GM23338 (cell line): Measurements from ENCODE around the gene SPIN3. TPM values are rescaled to one million over a fixed set of nuclear protein-coding genes. Genes with fewer than 3 reads are reported as not detected.

Experiments used
- ATAC-seq: fragments of 200-7000 bp; cut with Tn5 transposase; 3 replicates; pipeline ENCODE4 v1.9.1; 2020
- DNase-seq: peaks from one replicate; pipeline ENCODE4 v3.0.0-alpha.2; 2015; ENCODE audit warnings: low spot score
- H2AFZ ChIP-seq: fragments of 200-600 bp; sonication (generic); 2 replicates; pipeline ENCODE4 v1.8.0; 2016; ENCODE audit warnings: antibody characterized with exemption, mild to moderate bottlenecking, moderate library complexity
- H3F3A ChIP-seq: fragments of 200-600 bp; sonication (generic); replicated peaks from 2 replicates; pipeline ENCODE4 v1.8.0; 2017; ENCODE audit warnings: antibody characterized with exemption, mixed run types, low read depth
- H3K27ac ChIP-seq: fragments of 200-600 bp; sonication (generic); 2 replicates; pipeline ENCODE4 v1.6.1; 2016; ENCODE audit warnings: low read depth
- H3K27me3 ChIP-seq: fragments of 200-600 bp; sonication (generic); 2 replicates; pipeline ENCODE4 v1.8.0; 2016; ENCODE audit warnings: mild to moderate bottlenecking, mixed run types, moderate library complexity; ENCODE audit not compliant: insufficient read depth
- H3K36me3 ChIP-seq: fragments of 200-600 bp; sonication (generic); 2 replicates; pipeline ENCODE4 v1.8.0; 2016; ENCODE audit warnings: mild to moderate bottlenecking; ENCODE audit not compliant: insufficient read depth
- H3K4me1 ChIP-seq: fragments of 200-600 bp; sonication (generic); 2 replicates; pipeline ENCODE4 v1.8.0; 2016; ENCODE audit warnings: mild to moderate bottlenecking, moderate library complexity; ENCODE audit not compliant: insufficient read depth
- H3K4me2 ChIP-seq: fragments of 200-600 bp; sonication (generic); 2 replicates; pipeline ENCODE4 v1.7.1; 2017; ENCODE audit warnings: mixed run types
- H3K4me3 ChIP-seq: fragments of 200-600 bp; sonication (generic); 2 replicates; pipeline ENCODE4 v1.6.1; 2016; ENCODE audit warnings: mixed run types
- H3K79me2 ChIP-seq: fragments of 200-600 bp; sonication (generic); replicated peaks from 2 replicates; pipeline ENCODE4 v1.8.0; 2017; ENCODE audit warnings: mild to moderate bottlenecking; ENCODE audit not compliant: insufficient read depth
- H3K9me2 ChIP-seq: fragments of 200-600 bp; sonication (generic); 2 replicates; pipeline ENCODE4 v1.8.0; 2017; ENCODE audit not compliant: insufficient read depth
- H4K20me1 ChIP-seq: fragments of 200-600 bp; sonication (generic); replicated peaks from 2 replicates; pipeline ENCODE4 v1.8.0; 2017; ENCODE audit warnings: mild to moderate bottlenecking; ENCODE audit not compliant: insufficient read depth
- H3K27ac Mint-ChIP-seq: 2 replicates; pipeline ENCODE4 v1.8.0; 2020; ENCODE audit warnings: inconsistent platforms, mild to moderate bottlenecking, moderate library complexity, mixed read lengths
- H3K27me3 Mint-ChIP-seq: 3 replicates; pipeline ENCODE4 v1.8.0; 2022; ENCODE audit warnings: low read depth, mild to moderate bottlenecking, moderate library complexity, mixed read lengths, inconsistent platforms; ENCODE audit not compliant: insufficient read depth, poor library complexity
- H3K36me3 Mint-ChIP-seq: 3 replicates; pipeline ENCODE4 v1.8.0; 2021; ENCODE audit warnings: low read depth, mild to moderate bottlenecking, inconsistent platforms, moderate library complexity, mixed read lengths
- H3K4me1 Mint-ChIP-seq: 3 replicates; pipeline ENCODE4 v1.8.0; 2020; ENCODE audit warnings: mild to moderate bottlenecking, inconsistent platforms, mixed read lengths
- H3K4me3 Mint-ChIP-seq: 3 replicates; pipeline ENCODE4 v1.8.0; 2021; ENCODE audit warnings: moderate library complexity, mild to moderate bottlenecking, inconsistent platforms, mixed read lengths
- H3K9me3 Mint-ChIP-seq: 3 replicates; pipeline ENCODE4 v1.8.0; 2020; ENCODE audit warnings: moderate library complexity, mild to moderate bottlenecking, inconsistent platforms, mixed read lengths
- EZH2 ChIP-seq: fragments of 200-600 bp; sonication (generic); IDR thresholded peaks from one replicate; pipeline ENCODE4 v1.8.0; 2017; ENCODE audit warnings: antibody characterized with exemption, mild to moderate bottlenecking, low read depth; ENCODE audit not compliant: unreplicated experiment
- EZH2phosphoT487 ChIP-seq: fragments of 200-600 bp; sonication (generic); IDR thresholded peaks from one replicate; pipeline ENCODE4 v1.8.1; 2018; ENCODE audit warnings: antibody characterized with exemption; ENCODE audit not compliant: unreplicated experiment
- NANOG ChIP-seq: IDR thresholded peaks from 2 replicates; pipeline ENCODE4 v1.6.1; 2016; ENCODE audit warnings: antibody characterized with exemption, borderline replicate concordance
- POLR2AphosphoS5 ChIP-seq: IDR thresholded peaks from 2 replicates; pipeline ENCODE4 v1.6.1; 2016; ENCODE audit warnings: antibody characterized with exemption, low read depth
- STAT1 ChIP-seq: IDR thresholded peaks from one replicate; pipeline ENCODE4 v1.6.1; 2016; ENCODE audit warnings: antibody characterized with exemption; ENCODE audit not compliant: unreplicated experiment
- ZNF114 ChIP-seq: fragments of 250-450 bp; sonication (Bioruptor Pico); IDR thresholded peaks from 2 replicates; pipeline ENCODE4 v1.5.0; 2020; ENCODE audit warnings: mild to moderate bottlenecking, moderate library complexity
- ZNF331 ChIP-seq: fragments of 250-450 bp; sonication (Bioruptor Pico); IDR thresholded peaks from 2 replicates; pipeline ENCODE4 v1.5.0; 2020; ENCODE audit warnings: low read depth, mild to moderate bottlenecking, moderate library complexity
- polyA plus RNA-seq: library from polyadenylated mRNA; unstranded; fragments of >200 nt; fragmentation: Nextera tagmentation; extraction: Ambion mirVana; gene quantifications from 2 replicates; pipeline ENCODE4 v1.2.1, GENCODE V29; 2016
- total RNA-seq: library from RNA; depleted of rRNA; stranded (reverse); fragments of >200 nt; shearing (Covaris generic); gene quantifications from 2 replicates; pipeline ENCODE4 v1.2.3, GENCODE V29; 2014
- TF ChIP-seq, protein P1 (sequence below): IDR thresholded peaks from 2 replicates; pipeline ENCODE4 v1.6.1; 2016; ENCODE audit warnings: antibody characterized with exemption
- TF ChIP-seq, protein P2 (sequence below): fragments of 250-450 bp; sonication (Bioruptor Pico); IDR thresholded peaks from 2 replicates; pipeline ENCODE4 v1.5.0; 2020; ENCODE audit warnings: mild to moderate bottlenecking, moderate library complexity
- TF ChIP-seq, protein P3 (sequence below): IDR thresholded peaks from one replicate; pipeline ENCODE4 v1.6.1; 2018; ENCODE audit warnings: antibody characterized with exemption; ENCODE audit not compliant: unreplicated experiment

The SPIN3 gene
- total and polyA plus RNA-seq, 2 experiments from 2014 or later: 14.9 to 18.2 TPM

DNA sequence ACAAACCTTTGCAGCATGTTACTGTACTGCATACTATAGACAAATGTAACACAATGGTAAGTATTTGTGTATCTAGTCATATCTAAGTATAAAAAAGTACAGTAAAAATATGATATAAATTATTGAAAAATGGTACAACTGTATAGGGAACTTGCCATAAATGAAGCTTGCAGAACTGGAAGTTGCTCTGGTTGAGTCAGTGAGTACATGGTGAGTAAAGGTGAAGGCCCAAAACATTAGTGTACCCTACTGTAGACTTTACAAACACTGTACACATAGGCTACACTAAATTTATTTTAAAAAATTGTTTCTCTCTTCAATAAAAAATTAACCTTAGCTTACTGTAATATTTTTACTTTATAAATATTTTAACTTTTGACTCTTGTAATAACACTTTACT, 25.8 kb downstream of the SPIN3 start:
- Histone ChIP-seq H3F3A (no peaks in the 10 kb centered on the region), H3K9me2 (no peaks in the 10 kb centered on the region), H3K4me3 (no peak overlapping the region), H2AFZ (no peak overlapping the region), H3K27me3 (no peaks in the 10 kb centered on the region), H3K4me1 (no peaks in the 10 kb centered on the region), H3K36me3 (no peaks in the 10 kb centered on the region), H3K27ac (no peak overlapping the region), H4K20me1 (no peaks in the 10 kb centered on the region), H3K79me2 (no peaks in the 10 kb centered on the region), H3K4me2 (no peak overlapping the region)
- Mint-ChIP-seq H3K27ac (no peak overlapping the region), H3K27me3 (no peaks in the 10 kb centered on the region), H3K36me3 (peaks cover 27% of the 10 kb centered on the region), H3K4me1 (no peaks in the 10 kb centered on the region), H3K9me3 (no peaks in the 10 kb centered on the region), H3K4me3 (no peak overlapping the region)
- no peak for ATAC-seq
- TF ChIP-seq, protein P1, sequence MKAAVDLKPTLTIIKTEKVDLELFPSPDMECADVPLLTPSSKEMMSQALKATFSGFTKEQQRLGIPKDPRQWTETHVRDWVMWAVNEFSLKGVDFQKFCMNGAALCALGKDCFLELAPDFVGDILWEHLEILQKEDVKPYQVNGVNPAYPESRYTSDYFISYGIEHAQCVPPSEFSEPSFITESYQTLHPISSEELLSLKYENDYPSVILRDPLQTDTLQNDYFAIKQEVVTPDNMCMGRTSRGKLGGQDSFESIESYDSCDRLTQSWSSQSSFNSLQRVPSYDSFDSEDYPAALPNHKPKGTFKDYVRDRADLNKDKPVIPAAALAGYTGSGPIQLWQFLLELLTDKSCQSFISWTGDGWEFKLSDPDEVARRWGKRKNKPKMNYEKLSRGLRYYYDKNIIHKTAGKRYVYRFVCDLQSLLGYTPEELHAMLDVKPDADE: no peak
- TF ChIP-seq STAT1 (no peak), ZNF331 (CRISPR knock-in tag) (no peak), EZH2 (no peak), ZNF114 (CRISPR knock-in tag) (no peak), NANOG (no peak), EZH2phosphoT487 (no peak), POLR2AphosphoS5 (no peak)
- TF ChIP-seq, protein P2, sequence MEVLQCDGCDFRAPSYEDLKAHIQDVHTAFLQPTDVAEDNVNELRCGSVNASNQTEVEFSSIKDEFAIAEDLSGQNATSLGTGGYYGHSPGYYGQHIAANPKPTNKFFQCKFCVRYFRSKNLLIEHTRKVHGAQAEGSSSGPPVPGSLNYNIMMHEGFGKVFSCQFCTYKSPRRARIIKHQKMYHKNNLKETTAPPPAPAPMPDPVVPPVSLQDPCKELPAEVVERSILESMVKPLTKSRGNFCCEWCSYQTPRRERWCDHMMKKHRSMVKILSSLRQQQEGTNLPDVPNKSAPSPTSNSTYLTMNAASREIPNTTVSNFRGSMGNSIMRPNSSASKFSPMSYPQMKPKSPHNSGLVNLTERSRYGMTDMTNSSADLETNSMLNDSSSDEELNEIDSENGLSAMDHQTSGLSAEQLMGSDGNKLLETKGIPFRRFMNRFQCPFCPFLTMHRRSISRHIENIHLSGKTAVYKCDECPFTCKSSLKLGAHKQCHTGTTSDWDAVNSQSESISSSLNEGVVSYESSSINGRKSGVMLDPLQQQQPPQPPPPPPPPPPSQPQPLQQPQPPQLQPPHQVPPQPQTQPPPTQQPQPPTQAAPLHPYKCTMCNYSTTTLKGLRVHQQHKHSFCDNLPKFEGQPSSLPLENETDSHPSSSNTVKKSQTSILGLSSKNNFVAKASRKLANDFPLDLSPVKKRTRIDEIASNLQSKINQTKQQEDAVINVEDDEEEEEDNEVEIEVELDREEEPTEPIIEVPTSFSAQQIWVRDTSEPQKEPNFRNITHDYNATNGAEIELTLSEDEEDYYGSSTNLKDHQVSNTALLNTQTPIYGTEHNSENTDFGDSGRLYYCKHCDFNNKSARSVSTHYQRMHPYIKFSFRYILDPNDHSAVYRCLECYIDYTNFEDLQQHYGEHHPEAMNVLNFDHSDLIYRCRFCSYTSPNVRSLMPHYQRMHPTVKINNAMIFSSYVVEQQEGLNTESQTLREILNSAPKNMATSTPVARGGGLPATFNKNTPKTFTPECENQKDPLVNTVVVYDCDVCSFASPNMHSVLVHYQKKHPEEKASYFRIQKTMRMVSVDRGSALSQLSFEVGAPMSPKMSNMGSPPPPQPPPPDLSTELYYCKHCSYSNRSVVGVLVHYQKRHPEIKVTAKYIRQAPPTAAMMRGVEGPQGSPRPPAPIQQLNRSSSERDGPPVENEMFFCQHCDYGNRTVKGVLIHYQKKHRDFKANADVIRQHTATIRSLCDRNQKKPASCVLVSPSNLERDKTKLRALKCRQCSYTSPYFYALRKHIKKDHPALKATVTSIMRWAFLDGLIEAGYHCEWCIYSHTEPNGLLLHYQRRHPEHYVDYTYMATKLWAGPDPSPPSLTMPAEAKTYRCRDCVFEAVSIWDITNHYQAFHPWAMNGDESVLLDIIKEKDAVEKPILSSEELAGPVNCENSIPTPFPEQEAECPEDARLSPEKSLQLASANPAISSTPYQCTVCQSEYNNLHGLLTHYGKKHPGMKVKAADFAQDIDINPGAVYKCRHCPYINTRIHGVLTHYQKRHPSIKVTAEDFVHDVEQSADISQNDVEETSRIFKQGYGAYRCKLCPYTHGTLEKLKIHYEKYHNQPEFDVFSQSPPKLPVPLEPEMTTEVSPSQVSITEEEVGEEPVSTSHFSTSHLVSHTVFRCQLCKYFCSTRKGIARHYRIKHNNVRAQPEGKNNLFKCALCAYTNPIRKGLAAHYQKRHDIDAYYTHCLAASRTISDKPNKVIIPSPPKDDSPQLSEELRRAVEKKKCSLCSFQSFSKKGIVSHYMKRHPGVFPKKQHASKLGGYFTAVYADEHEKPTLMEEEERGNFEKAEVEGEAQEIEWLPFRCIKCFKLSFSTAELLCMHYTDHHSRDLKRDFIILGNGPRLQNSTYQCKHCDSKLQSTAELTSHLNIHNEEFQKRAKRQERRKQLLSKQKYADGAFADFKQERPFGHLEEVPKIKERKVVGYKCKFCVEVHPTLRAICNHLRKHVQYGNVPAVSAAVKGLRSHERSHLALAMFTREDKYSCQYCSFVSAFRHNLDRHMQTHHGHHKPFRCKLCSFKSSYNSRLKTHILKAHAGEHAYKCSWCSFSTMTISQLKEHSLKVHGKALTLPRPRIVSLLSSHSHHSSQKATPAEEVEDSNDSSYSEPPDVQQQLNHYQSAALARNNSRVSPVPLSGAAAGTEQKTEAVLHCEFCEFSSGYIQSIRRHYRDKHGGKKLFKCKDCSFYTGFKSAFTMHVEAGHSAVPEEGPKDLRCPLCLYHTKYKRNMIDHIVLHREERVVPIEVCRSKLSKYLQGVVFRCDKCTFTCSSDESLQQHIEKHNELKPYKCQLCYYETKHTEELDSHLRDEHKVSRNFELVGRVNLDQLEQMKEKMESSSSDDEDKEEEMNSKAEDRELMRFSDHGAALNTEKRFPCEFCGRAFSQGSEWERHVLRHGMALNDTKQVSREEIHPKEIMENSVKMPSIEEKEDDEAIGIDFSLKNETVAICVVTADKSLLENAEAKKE (CRISPR knock-in tag): no peak
- TF ChIP-seq, protein P3, sequence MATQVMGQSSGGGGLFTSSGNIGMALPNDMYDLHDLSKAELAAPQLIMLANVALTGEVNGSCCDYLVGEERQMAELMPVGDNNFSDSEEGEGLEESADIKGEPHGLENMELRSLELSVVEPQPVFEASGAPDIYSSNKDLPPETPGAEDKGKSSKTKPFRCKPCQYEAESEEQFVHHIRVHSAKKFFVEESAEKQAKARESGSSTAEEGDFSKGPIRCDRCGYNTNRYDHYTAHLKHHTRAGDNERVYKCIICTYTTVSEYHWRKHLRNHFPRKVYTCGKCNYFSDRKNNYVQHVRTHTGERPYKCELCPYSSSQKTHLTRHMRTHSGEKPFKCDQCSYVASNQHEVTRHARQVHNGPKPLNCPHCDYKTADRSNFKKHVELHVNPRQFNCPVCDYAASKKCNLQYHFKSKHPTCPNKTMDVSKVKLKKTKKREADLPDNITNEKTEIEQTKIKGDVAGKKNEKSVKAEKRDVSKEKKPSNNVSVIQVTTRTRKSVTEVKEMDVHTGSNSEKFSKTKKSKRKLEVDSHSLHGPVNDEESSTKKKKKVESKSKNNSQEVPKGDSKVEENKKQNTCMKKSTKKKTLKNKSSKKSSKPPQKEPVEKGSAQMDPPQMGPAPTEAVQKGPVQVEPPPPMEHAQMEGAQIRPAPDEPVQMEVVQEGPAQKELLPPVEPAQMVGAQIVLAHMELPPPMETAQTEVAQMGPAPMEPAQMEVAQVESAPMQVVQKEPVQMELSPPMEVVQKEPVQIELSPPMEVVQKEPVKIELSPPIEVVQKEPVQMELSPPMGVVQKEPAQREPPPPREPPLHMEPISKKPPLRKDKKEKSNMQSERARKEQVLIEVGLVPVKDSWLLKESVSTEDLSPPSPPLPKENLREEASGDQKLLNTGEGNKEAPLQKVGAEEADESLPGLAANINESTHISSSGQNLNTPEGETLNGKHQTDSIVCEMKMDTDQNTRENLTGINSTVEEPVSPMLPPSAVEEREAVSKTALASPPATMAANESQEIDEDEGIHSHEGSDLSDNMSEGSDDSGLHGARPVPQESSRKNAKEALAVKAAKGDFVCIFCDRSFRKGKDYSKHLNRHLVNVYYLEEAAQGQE: no peak
- no peak for DNase-seq
